Astrocyte (in vitro differentiated cells and primary cell): Measurements from ENCODE around the gene PTPRN2. TPM values are rescaled to one million over a fixed set of nuclear protein-coding genes. Genes with fewer than 3 reads are reported as not detected.

Source experiments
- DNase-seq: peaks from one replicate; pipeline ENCODE4 v3.0.0-alpha.2; 2010; ENCODE audit warnings: low read depth
- FAIRE-seq: peaks from 2 replicates; lab custom pipeline; 2011; peaks lifted over from hg19 to GRCh38; lab: Jason Lieb, UNC
- H2AFZ ChIP-seq: 2 replicates; pipeline ENCODE4 v1.6.0; 2012; ENCODE audit warnings: low read depth, low read length, inconsistent platforms
- H3K27ac ChIP-seq: 2 replicates; pipeline ENCODE4 v1.5.1; 2011; ENCODE audit warnings: low read depth, low read length, inconsistent platforms
- H3K27me3 ChIP-seq: 2 replicates; pipeline ENCODE4 v1.6.0; 2011; ENCODE audit warnings: low read length, inconsistent platforms; ENCODE audit not compliant: insufficient read depth
- H3K36me3 ChIP-seq: 2 replicates; pipeline ENCODE4 v1.5.1; 2011; ENCODE audit warnings: low read length, inconsistent platforms; ENCODE audit not compliant: insufficient read depth
- H3K4me1 ChIP-seq: 2 replicates; pipeline ENCODE4 v1.5.1; 2011; ENCODE audit warnings: low read length, inconsistent platforms; ENCODE audit not compliant: insufficient read depth
- H3K4me2 ChIP-seq: 2 replicates; pipeline ENCODE4 v1.6.0; 2012; ENCODE audit warnings: low read length, inconsistent platforms
- H3K4me3 ChIP-seq: 2 replicates; pipeline ENCODE4 v1.5.1; 2011; ENCODE audit warnings: low read depth, mild to moderate bottlenecking, low read length, inconsistent platforms; ENCODE audit not compliant: insufficient read depth
- H3K79me2 ChIP-seq: 2 replicates; pipeline ENCODE4 v1.6.0; 2012; ENCODE audit warnings: mild to moderate bottlenecking, low read length, inconsistent platforms; ENCODE audit not compliant: insufficient read depth
- H3K9ac ChIP-seq: 2 replicates; pipeline ENCODE4 v1.6.0; 2012; ENCODE audit warnings: mild to moderate bottlenecking, low read length, inconsistent platforms
- H3K9me3 ChIP-seq: 2 replicates; pipeline ENCODE4 v1.5.1; 2012; ENCODE audit warnings: low read depth, mild to moderate bottlenecking, low read length, inconsistent platforms; ENCODE audit not compliant: insufficient read depth
- H4K20me1 ChIP-seq: 2 replicates; pipeline ENCODE4 v1.6.0; 2012; ENCODE audit warnings: low read length, inconsistent platforms; ENCODE audit not compliant: insufficient read depth
- H3K27ac Mint-ChIP-seq: one replicate; pipeline ENCODE4 v1.8.0; 2021; ENCODE audit warnings: mild to moderate bottlenecking, mixed read lengths; ENCODE audit not compliant: unreplicated experiment
- H3K27me3 Mint-ChIP-seq: one replicate; pipeline ENCODE4 v1.8.0; 2021; ENCODE audit warnings: low read depth, mixed read lengths; ENCODE audit not compliant: unreplicated experiment
- H3K36me3 Mint-ChIP-seq: one replicate; pipeline ENCODE4 v1.8.0; 2021; ENCODE audit warnings: low read depth, mixed read lengths; ENCODE audit not compliant: unreplicated experiment
- H3K4me1 Mint-ChIP-seq: one replicate; pipeline ENCODE4 v1.8.0; 2021; ENCODE audit warnings: low read depth, mixed read lengths; ENCODE audit not compliant: unreplicated experiment
- H3K4me3 Mint-ChIP-seq: one replicate; pipeline ENCODE4 v1.8.0; 2021; ENCODE audit warnings: mild to moderate bottlenecking, moderate library complexity, mixed read lengths; ENCODE audit not compliant: unreplicated experiment
- H3K9me3 Mint-ChIP-seq: one replicate; pipeline ENCODE4 v1.8.0; 2021; ENCODE audit warnings: mild to moderate bottlenecking, mixed read lengths; ENCODE audit not compliant: unreplicated experiment
- CTCF ChIP-seq: IDR thresholded peaks from 2 replicates; pipeline ENCODE4 v1.5.1; 2011; ENCODE audit warnings: low read depth, mild to moderate bottlenecking, inconsistent platforms, low read length, moderate library complexity; ENCODE audit not compliant: insufficient read depth
- EZH2 ChIP-seq: IDR thresholded peaks from 2 replicates; pipeline ENCODE4 v1.6.1; 2012; ENCODE audit warnings: mild to moderate bottlenecking, low read length, inconsistent platforms; ENCODE audit not compliant: insufficient read depth
- total RNA-seq: library from RNA; stranded (reverse); gene quantifications from 2 replicates; pipeline ENCODE4 v1.2.1, GENCODE V29; 2021

The PTPRN2 gene
- total RNA-seq, 1 donor from 2014 or later = 0.09 TPM

GRCh38 chr7:158405324-158405723, 182.3 kb downstream of the PTPRN2 start:
- H3K4me3 Mint-ChIP-seq = no peak overlapping the region
- H3K27ac Mint-ChIP-seq = no peak overlapping the region
- no peaks in the 10 kb centered on the region for H3K9me3 ChIP-seq
- H2AFZ ChIP-seq = no peak overlapping the region
- H3K4me3 ChIP-seq = no peak overlapping the region
- H4K20me1 ChIP-seq = no peaks in the 10 kb centered on the region
- H3K36me3 Mint-ChIP-seq = no peaks in the 10 kb centered on the region
- no peaks in the 10 kb centered on the region for H3K27me3 ChIP-seq
- H3K36me3 ChIP-seq = no peaks in the 10 kb centered on the region
- peaks cover 2% of the 10 kb centered on the region for H3K9me3 Mint-ChIP-seq
- H3K27ac ChIP-seq = no peak overlapping the region
- H3K4me1 Mint-ChIP-seq = no peaks in the 10 kb centered on the region
- H3K4me1 ChIP-seq = no peaks in the 10 kb centered on the region
- no peaks in the 10 kb centered on the region for H3K79me2 ChIP-seq
- peaks cover 3% of the 10 kb centered on the region for H3K27me3 Mint-ChIP-seq
- H3K4me2 ChIP-seq = no peak overlapping the region
- TF ChIP-seq EZH2 (no peak), CTCF (no peak)
- DNase-seq (no peak), FAIRE-seq (no peak)
- no peak overlapping the region for H3K9ac ChIP-seq

- no peaks in the 10 kb centered on the region for H4K20me1 ChIP-seq
- FAIRE-seq (no peak), DNase-seq (no peak)
- no peaks in the 10 kb centered on the region for H3K4me1 ChIP-seq
- TF ChIP-seq EZH2 (no peak), CTCF (no peak)
- H3K4me2 ChIP-seq = no peak overlapping the region
- no peaks in the 10 kb centered on the region for H3K4me1 Mint-ChIP-seq
- no peak overlapping the region for H3K4me3 Mint-ChIP-seq
- H3K27me3 ChIP-seq = no peaks in the 10 kb centered on the region
- no peak overlapping the region for H3K27ac ChIP-seq
- H3K27ac Mint-ChIP-seq = no peak overlapping the region
- H3K9ac ChIP-seq = no peak overlapping the region
- H3K36me3 Mint-ChIP-seq = no peaks in the 10 kb centered on the region
- no peaks in the 10 kb centered on the region for H3K27me3 Mint-ChIP-seq
- H3K36me3 ChIP-seq = no peaks in the 10 kb centered on the region
- no peak overlapping the region for H2AFZ ChIP-seq
- H3K9me3 ChIP-seq = no peaks in the 10 kb centered on the region
- H3K9me3 Mint-ChIP-seq = peaks cover 2% of the 10 kb centered on the region
- H3K4me3 ChIP-seq = no peak overlapping the region
- no peaks in the 10 kb centered on the region for H3K79me2 ChIP-seq
Measured at GRCh38 chr7:158404031-158404761, 183.4 kb downstream of the PTPRN2 start.
